Measurements from ENCODE around the gene FRAS1.
"Not testable (repeated sequence)": the region's sequence is repeated elsewhere in the genome, so short reads cannot be mapped to it uniquely, and the experiment has no call there.

FRAS1 gene

GRCh38 chr4:78437608-78438088 is 380.5 kb downstream of the FRAS1 start:
- Histone ChIP-seq H3K9ac (ENCODE audit: low read depth in 1 of 2, low read length in 2 of 2) (no peak overlapping the region), H3K4me1 (ENCODE audit: control insufficient read depth in 2 of 2, insufficient read depth in 2 of 2, low read length in 2 of 2) (no peaks in the 10 kb centered on the region), H3K27me3 (ENCODE audit: control insufficient read depth in 2 of 2, insufficient read depth in 2 of 2, low read length in 2 of 2) (no peaks in the 10 kb centered on the region), H3K9me3 (ENCODE audit: control insufficient read depth in 2 of 2, low read length in 2 of 2) (no peaks in the 10 kb centered on the region), H3K27ac (ENCODE audit: low read depth in 2 of 2, low read length in 2 of 2) (no peak overlapping the region), H3K4me3 (ENCODE audit: low read length in 2 of 2) (no peak overlapping the region), H3K36me3 (ENCODE audit: control insufficient read depth in 2 of 2, insufficient read depth in 2 of 2, low read length in 2 of 2) (no peaks in the 10 kb centered on the region)

GRCh38 chr4:78439328-78439727 is 382.2 kb downstream of the FRAS1 start:
- no peaks in the 10 kb centered on the region for H3K27me3 ChIP-seq (ENCODE audit: control insufficient read depth in 2 of 2, insufficient read depth in 2 of 2, low read length in 2 of 2)
- H3K9ac ChIP-seq (ENCODE audit: low read depth in 1 of 2, low read length in 2 of 2): no peak overlapping the region
- no peaks in the 10 kb centered on the region for H3K4me1 ChIP-seq (ENCODE audit: control insufficient read depth in 2 of 2, insufficient read depth in 2 of 2, low read length in 2 of 2)
- H3K4me3 ChIP-seq (ENCODE audit: low read length in 2 of 2): no peak overlapping the region
- H3K36me3 ChIP-seq (ENCODE audit: control insufficient read depth in 2 of 2, insufficient read depth in 2 of 2, low read length in 2 of 2): no peaks in the 10 kb centered on the region
- no peaks in the 10 kb centered on the region for H3K9me3 ChIP-seq (ENCODE audit: control insufficient read depth in 2 of 2, low read length in 2 of 2)
- H3K27ac ChIP-seq (ENCODE audit: low read depth in 2 of 2, low read length in 2 of 2): no peak overlapping the region

- H3K9ac ChIP-seq (ENCODE audit: low read depth in 1 of 2, low read length in 2 of 2): no peak overlapping the region
- no peaks in the 10 kb centered on the region for H3K36me3 ChIP-seq (ENCODE audit: control insufficient read depth in 2 of 2, insufficient read depth in 2 of 2, low read length in 2 of 2)
- H3K27me3 ChIP-seq (ENCODE audit: control insufficient read depth in 2 of 2, insufficient read depth in 2 of 2, low read length in 2 of 2): no peaks in the 10 kb centered on the region
Measured at GRCh38 chr4:78441756-78442155, 384.6 kb downstream of the FRAS1 start.

GRCh38 chr4:78446619-78447018 is 389.5 kb downstream of the FRAS1 start:
- Histone ChIP-seq H3K27me3 (ENCODE audit: control insufficient read depth in 2 of 2, insufficient read depth in 2 of 2, low read length in 2 of 2) (peaks cover 0 to 3% of the 10 kb centered on the region in 2 donors), H3K9ac (ENCODE audit: low read depth in 1 of 2, low read length in 2 of 2) (no peak overlapping the region), H3K9me3 (ENCODE audit: control insufficient read depth in 2 of 2, low read length in 2 of 2) (no peaks in the 10 kb centered on the region), H3K27ac (ENCODE audit: low read depth in 2 of 2, low read length in 2 of 2) (no peak overlapping the region), H3K4me1 (ENCODE audit: control insufficient read depth in 2 of 2, insufficient read depth in 2 of 2, low read length in 2 of 2) (no peaks in the 10 kb centered on the region), H3K36me3 (ENCODE audit: control insufficient read depth in 2 of 2, insufficient read depth in 2 of 2, low read length in 2 of 2) (no peaks in the 10 kb centered on the region), H3K4me3 (ENCODE audit: low read length in 2 of 2) (no peak overlapping the region)

More at GRCh38 chr4:78441756-78442155, 384.6 kb downstream of the FRAS1 start:
- Histone ChIP-seq H3K4me3 (ENCODE audit: low read length in 2 of 2) (no peak overlapping the region), H3K9me3 (ENCODE audit: control insufficient read depth in 2 of 2, low read length in 2 of 2) (no peaks in the 10 kb centered on the region), H3K27ac (ENCODE audit: low read depth in 2 of 2, low read length in 2 of 2) (no peak overlapping the region), H3K4me1 (ENCODE audit: control insufficient read depth in 2 of 2, insufficient read depth in 2 of 2, low read length in 2 of 2) (no peaks in the 10 kb centered on the region)

GRCh38 chr4:78451407-78451806 is 394.3 kb downstream of the FRAS1 start:
- H3K27me3 ChIP-seq (ENCODE audit: control insufficient read depth in 2 of 2, insufficient read depth in 2 of 2, low read length in 2 of 2): peaks cover 0 to 3% of the 10 kb centered on the region in 2 donors
- no peaks in the 10 kb centered on the region for H3K9me3 ChIP-seq (ENCODE audit: control insufficient read depth in 2 of 2, low read length in 2 of 2)
- H3K27ac ChIP-seq (ENCODE audit: low read depth in 2 of 2, low read length in 2 of 2): no peak overlapping the region
- H3K9ac ChIP-seq (ENCODE audit: low read depth in 1 of 2, low read length in 2 of 2): no peak overlapping the region
- H3K36me3 ChIP-seq (ENCODE audit: control insufficient read depth in 2 of 2, insufficient read depth in 2 of 2, low read length in 2 of 2): no peaks in the 10 kb centered on the region
- H3K4me3 ChIP-seq (ENCODE audit: low read length in 2 of 2): no peak overlapping the region
- no peaks in the 10 kb centered on the region for H3K4me1 ChIP-seq (ENCODE audit: control insufficient read depth in 2 of 2, insufficient read depth in 2 of 2, low read length in 2 of 2)

GRCh38 chr4:78454016-78454415 is 396.9 kb downstream of the FRAS1 start:
- Histone ChIP-seq H3K4me1 (ENCODE audit: control insufficient read depth in 2 of 2, insufficient read depth in 2 of 2, low read length in 2 of 2) (no peaks in the 10 kb centered on the region), H3K36me3 (ENCODE audit: control insufficient read depth in 2 of 2, insufficient read depth in 2 of 2, low read length in 2 of 2) (no peaks in the 10 kb centered on the region), H3K4me3 (ENCODE audit: low read length in 2 of 2) (no peak overlapping the region), H3K9me3 (ENCODE audit: control insufficient read depth in 2 of 2, low read length in 2 of 2) (no peaks in the 10 kb centered on the region), H3K9ac (ENCODE audit: low read depth in 1 of 2, low read length in 2 of 2) (no peak overlapping the region), H3K27me3 (ENCODE audit: control insufficient read depth in 2 of 2, insufficient read depth in 2 of 2, low read length in 2 of 2) (peaks cover 0 to 3% of the 10 kb centered on the region in 2 donors), H3K27ac (ENCODE audit: low read depth in 2 of 2, low read length in 2 of 2) (no peak overlapping the region)

GRCh38 chr4:78457751-78458150 is 400.6 kb downstream of the FRAS1 start:
- H3K4me3 ChIP-seq (ENCODE audit: low read length in 2 of 2): no peak overlapping the region
- H3K4me1 ChIP-seq (ENCODE audit: control insufficient read depth in 2 of 2, insufficient read depth in 2 of 2, low read length in 2 of 2): no peaks in the 10 kb centered on the region
- H3K9me3 ChIP-seq (ENCODE audit: control insufficient read depth in 2 of 2, low read length in 2 of 2): no peaks in the 10 kb centered on the region
- no peak overlapping the region for H3K9ac ChIP-seq (ENCODE audit: low read depth in 1 of 2, low read length in 2 of 2)
- no peaks in the 10 kb centered on the region for H3K36me3 ChIP-seq (ENCODE audit: control insufficient read depth in 2 of 2, insufficient read depth in 2 of 2, low read length in 2 of 2)
- H3K27me3 ChIP-seq (ENCODE audit: control insufficient read depth in 2 of 2, insufficient read depth in 2 of 2, low read length in 2 of 2): no peaks in the 10 kb centered on the region
- no peak overlapping the region for H3K27ac ChIP-seq (ENCODE audit: low read depth in 2 of 2, low read length in 2 of 2)

- H3K27me3 ChIP-seq (ENCODE audit: control insufficient read depth in 2 of 2, insufficient read depth in 2 of 2, low read length in 2 of 2): no peaks in the 10 kb centered on the region
- no peaks in the 10 kb centered on the region for H3K4me1 ChIP-seq (ENCODE audit: control insufficient read depth in 2 of 2, insufficient read depth in 2 of 2, low read length in 2 of 2)
- H3K4me3 ChIP-seq (ENCODE audit: low read length in 2 of 2): no peak overlapping the region
- no peak overlapping the region for H3K9ac ChIP-seq (ENCODE audit: low read depth in 1 of 2, low read length in 2 of 2)
- H3K9me3 ChIP-seq (ENCODE audit: control insufficient read depth in 2 of 2, low read length in 2 of 2): no peaks in the 10 kb centered on the region
- H3K36me3 ChIP-seq (ENCODE audit: control insufficient read depth in 2 of 2, insufficient read depth in 2 of 2, low read length in 2 of 2): no peaks in the 10 kb centered on the region
- H3K27ac ChIP-seq (ENCODE audit: low read depth in 2 of 2, low read length in 2 of 2): no peak overlapping the region
Measured at GRCh38 chr4:78459327-78459726, 402.2 kb downstream of the FRAS1 start.

- H3K27ac ChIP-seq (ENCODE audit: low read depth in 2 of 2, low read length in 2 of 2): no peak overlapping the region
- H3K9ac ChIP-seq (ENCODE audit: low read depth in 1 of 2, low read length in 2 of 2): no peak overlapping the region
- no peaks in the 10 kb centered on the region for H3K36me3 ChIP-seq (ENCODE audit: control insufficient read depth in 2 of 2, insufficient read depth in 2 of 2, low read length in 2 of 2)
- no peaks in the 10 kb centered on the region for H3K4me1 ChIP-seq (ENCODE audit: control insufficient read depth in 2 of 2, insufficient read depth in 2 of 2, low read length in 2 of 2)
- H3K9me3 ChIP-seq (ENCODE audit: control insufficient read depth in 2 of 2, low read length in 2 of 2): no peaks in the 10 kb centered on the region
- no peaks in the 10 kb centered on the region for H3K27me3 ChIP-seq (ENCODE audit: control insufficient read depth in 2 of 2, insufficient read depth in 2 of 2, low read length in 2 of 2)
- no peak overlapping the region for H3K4me3 ChIP-seq (ENCODE audit: low read length in 2 of 2)
Measured at GRCh38 chr4:78460368-78460767, 403.2 kb downstream of the FRAS1 start.

- Histone ChIP-seq H3K27ac (ENCODE audit: low read depth in 2 of 2, low read length in 2 of 2) (no peak overlapping the region), H3K9ac (ENCODE audit: low read depth in 1 of 2, low read length in 2 of 2) (no peak overlapping the region), H3K4me1 (ENCODE audit: control insufficient read depth in 2 of 2, insufficient read depth in 2 of 2, low read length in 2 of 2) (no peaks in the 10 kb centered on the region), H3K9me3 (ENCODE audit: control insufficient read depth in 2 of 2, low read length in 2 of 2) (no peaks in the 10 kb centered on the region), H3K4me3 (ENCODE audit: low read length in 2 of 2) (no peak overlapping the region), H3K27me3 (ENCODE audit: control insufficient read depth in 2 of 2, insufficient read depth in 2 of 2, low read length in 2 of 2) (no peaks in the 10 kb centered on the region), H3K36me3 (ENCODE audit: control insufficient read depth in 2 of 2, insufficient read depth in 2 of 2, low read length in 2 of 2) (no peaks in the 10 kb centered on the region)
Measured at GRCh38 chr4:78464265-78464664, 407.1 kb downstream of the FRAS1 start.

- H3K9me3 ChIP-seq (ENCODE audit: control insufficient read depth in 2 of 2, low read length in 2 of 2); H3K27me3 ChIP-seq (ENCODE audit: control insufficient read depth in 2 of 2, insufficient read depth in 2 of 2, low read length in 2 of 2); H3K4me3 ChIP-seq (ENCODE audit: low read length in 2 of 2); H3K4me1 ChIP-seq (ENCODE audit: control insufficient read depth in 2 of 2, insufficient read depth in 2 of 2, low read length in 2 of 2); H3K27ac ChIP-seq (ENCODE audit: low read depth in 2 of 2, low read length in 2 of 2); H3K36me3 ChIP-seq (ENCODE audit: control insufficient read depth in 2 of 2, insufficient read depth in 2 of 2, low read length in 2 of 2); H3K9ac ChIP-seq (ENCODE audit: low read depth in 1 of 2, low read length in 2 of 2): not testable (repeated sequence)
Measured at GRCh38 chr4:78467223-78467622, 410.1 kb downstream of the FRAS1 start.
